B cell (primary cell): ENCODE measurements around the gene PAPOLB.

Experiments used
- CTCF ChIP-seq: fragments of 200-600 bp; IDR thresholded peaks from one replicate; pipeline ENCODE4 v1.8.0; 2022; ENCODE audit warnings: antibody characterized with exemption, mild to moderate bottlenecking
- EZH2 ChIP-seq: IDR thresholded peaks from 2 replicates; pipeline ENCODE4 v1.6.1; 2012; ENCODE audit warnings: borderline replicate concordance, low read depth, mild to moderate bottlenecking, moderate library complexity, low read length; ENCODE audit not compliant: insufficient read depth, poor library complexity, severe bottlenecking

DNA sequence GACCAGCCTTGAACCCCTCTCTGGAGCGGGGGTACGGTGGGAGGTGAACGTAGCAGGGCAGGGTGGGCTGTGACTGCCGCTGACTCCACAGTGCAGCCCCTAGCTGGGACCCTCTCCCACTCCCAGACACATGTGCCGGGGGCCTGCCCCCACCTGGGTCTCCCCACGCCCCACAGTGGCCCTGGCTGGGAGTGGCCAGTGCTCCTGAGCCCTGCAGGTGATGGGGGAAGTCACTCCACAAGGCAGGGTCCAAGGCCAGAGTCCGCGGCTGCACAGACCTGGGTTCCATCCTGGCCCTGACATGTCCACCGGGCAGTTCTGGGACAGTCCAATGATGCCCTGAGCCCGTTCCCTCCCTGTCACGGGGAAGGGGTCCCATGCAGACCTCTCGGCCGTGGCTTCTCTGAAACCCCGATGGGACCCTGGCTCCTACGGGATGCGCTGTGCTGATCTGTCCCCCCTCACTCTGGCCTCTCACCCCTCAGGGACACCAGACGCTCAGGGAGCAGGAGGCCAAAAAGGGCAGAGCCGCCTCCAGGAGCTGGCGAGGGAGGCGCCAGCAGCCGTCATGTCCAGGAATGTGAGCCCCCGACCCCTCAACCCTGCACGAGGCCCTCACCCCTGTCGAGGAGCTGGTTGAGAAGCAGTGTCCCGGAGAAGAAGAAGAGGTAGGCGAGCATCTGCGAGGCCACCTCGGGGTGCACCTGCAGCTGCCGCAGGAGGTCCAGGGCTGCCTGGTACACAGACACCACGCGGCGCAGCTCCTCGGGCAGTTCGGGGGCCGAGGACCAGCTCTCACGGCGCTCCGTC, 46.0 kb downstream of the PAPOLB start:
- TF ChIP-seq CTCF (no peak), EZH2 (no peak)
